ENCODE data around the gene MCTP1. TPM values are rescaled to one million over a fixed set of nuclear protein-coding genes. Genes with fewer than 3 reads are reported as not detected.

The MCTP1 gene
- total and polyA plus RNA-seq, 2 experiments from 2014 or later: 1.3 to 5.7 TPM

DNA sequence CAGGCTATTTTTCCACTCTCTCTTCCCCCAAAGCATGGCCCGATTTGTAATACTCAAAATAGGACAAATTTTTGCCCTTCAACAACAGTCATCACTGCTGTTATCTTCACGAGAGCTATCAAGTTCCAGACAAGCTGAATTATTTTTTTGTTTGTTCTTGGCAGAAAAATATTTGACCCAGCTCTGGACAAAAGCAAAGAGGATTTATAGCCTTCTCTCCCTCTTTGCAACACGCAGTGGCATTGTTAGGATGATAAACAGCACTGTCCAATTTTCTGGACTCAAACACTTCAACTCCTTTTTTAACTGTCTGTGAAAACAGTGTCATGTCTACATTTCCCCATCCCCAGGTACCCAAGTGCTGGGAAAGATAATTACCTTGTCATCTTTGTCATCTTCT, 506.2 kb downstream of the MCTP1 start:
- H3K4me3 ChIP-seq: no peak overlapping the region
- DNase-seq (ENCODE audit: low spot score): no peak
- H3K36me3 ChIP-seq (replicated peaks; ENCODE audit: insufficient read depth, low read depth): no peaks in the 10 kb centered on the region
- no peaks in the 10 kb centered on the region for H3K9me2 ChIP-seq (replicated peaks; ENCODE audit: insufficient read depth)
- no peak overlapping the region for H3K4me2 ChIP-seq
- no peak overlapping the region for H3K27ac ChIP-seq
- no peaks in the 10 kb centered on the region for H3K27me3 ChIP-seq
- no peaks in the 10 kb centered on the region for H3K4me1 ChIP-seq (ENCODE audit: insufficient read depth)
- H4K20me1 ChIP-seq (ENCODE audit: insufficient read depth, poor library complexity, severe bottlenecking): no peaks in the 10 kb centered on the region
- H2AFZ ChIP-seq: no peak overlapping the region
- no peaks in the 10 kb centered on the region for H3K9me3 ChIP-seq (ENCODE audit: low read depth)
- no peak for TF ChIP-seq EZH2 (IDR thresholded peaks at IDR 0.05; ENCODE audit: borderline replicate concordance)
- TF ChIP-seq, protein P1, sequence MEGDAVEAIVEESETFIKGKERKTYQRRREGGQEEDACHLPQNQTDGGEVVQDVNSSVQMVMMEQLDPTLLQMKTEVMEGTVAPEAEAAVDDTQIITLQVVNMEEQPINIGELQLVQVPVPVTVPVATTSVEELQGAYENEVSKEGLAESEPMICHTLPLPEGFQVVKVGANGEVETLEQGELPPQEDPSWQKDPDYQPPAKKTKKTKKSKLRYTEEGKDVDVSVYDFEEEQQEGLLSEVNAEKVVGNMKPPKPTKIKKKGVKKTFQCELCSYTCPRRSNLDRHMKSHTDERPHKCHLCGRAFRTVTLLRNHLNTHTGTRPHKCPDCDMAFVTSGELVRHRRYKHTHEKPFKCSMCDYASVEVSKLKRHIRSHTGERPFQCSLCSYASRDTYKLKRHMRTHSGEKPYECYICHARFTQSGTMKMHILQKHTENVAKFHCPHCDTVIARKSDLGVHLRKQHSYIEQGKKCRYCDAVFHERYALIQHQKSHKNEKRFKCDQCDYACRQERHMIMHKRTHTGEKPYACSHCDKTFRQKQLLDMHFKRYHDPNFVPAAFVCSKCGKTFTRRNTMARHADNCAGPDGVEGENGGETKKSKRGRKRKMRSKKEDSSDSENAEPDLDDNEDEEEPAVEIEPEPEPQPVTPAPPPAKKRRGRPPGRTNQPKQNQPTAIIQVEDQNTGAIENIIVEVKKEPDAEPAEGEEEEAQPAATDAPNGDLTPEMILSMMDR (IDR thresholded peaks at IDR 0.05; ENCODE audit: poor library complexity): no peak
- TF ChIP-seq EZH2phosphoT487 (IDR thresholded peaks at IDR 0.05; ENCODE audit: low read depth, severe bottlenecking, unreplicated experiment): no peak
- no peaks in the 10 kb centered on the region for H3K79me2 ChIP-seq
- 61% methylated on average over 3 of the region's 3 CpGs for WGBS (ENCODE audit: low lambda C conversion rate, missing lambda C conversion rate)

DNA sequence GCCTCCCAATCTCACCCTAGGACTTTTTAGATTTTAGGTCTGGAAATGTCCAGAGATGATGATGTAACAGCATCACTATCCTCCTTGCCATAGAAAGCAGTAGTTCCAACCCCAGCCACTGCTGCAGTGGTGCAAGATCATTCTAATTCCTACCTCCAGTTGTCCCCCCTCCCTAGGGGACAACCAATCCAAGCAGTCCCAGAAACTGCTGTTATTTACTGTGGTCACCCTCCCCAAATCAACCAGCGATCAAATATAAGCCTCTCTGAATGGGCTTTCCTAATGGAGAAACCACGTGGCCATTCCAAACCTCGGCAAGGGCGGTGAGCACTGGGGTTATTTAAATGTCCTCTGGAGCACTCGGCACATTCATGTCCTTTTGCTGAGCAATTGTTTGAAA, 506.6 kb downstream of the MCTP1 start:
- no peak overlapping the region for H3K4me2 ChIP-seq
- H3K36me3 ChIP-seq (replicated peaks; ENCODE audit: insufficient read depth, low read depth): no peaks in the 10 kb centered on the region
- no peak overlapping the region for H2AFZ ChIP-seq
- no peak overlapping the region for H3K27ac ChIP-seq
- H3K27me3 ChIP-seq: no peaks in the 10 kb centered on the region
- H3K79me2 ChIP-seq: no peaks in the 10 kb centered on the region
- H3K9me2 ChIP-seq (replicated peaks; ENCODE audit: insufficient read depth): no peaks in the 10 kb centered on the region
- H3K4me1 ChIP-seq (ENCODE audit: insufficient read depth): no peaks in the 10 kb centered on the region
- no peak overlapping the region for H3K4me3 ChIP-seq
- no peak for TF ChIP-seq EZH2phosphoT487 (IDR thresholded peaks at IDR 0.05; ENCODE audit: low read depth, severe bottlenecking, unreplicated experiment)
- no peak for TF ChIP-seq EZH2 (IDR thresholded peaks at IDR 0.05; ENCODE audit: borderline replicate concordance)
- TF ChIP-seq, protein P1 (IDR thresholded peaks at IDR 0.05; ENCODE audit: poor library complexity): no peak
- H3K9me3 ChIP-seq (ENCODE audit: low read depth): no peaks in the 10 kb centered on the region
- WGBS (ENCODE audit: low lambda C conversion rate, missing lambda C conversion rate): 82% methylated on average over 5 of the region's 5 CpGs
- no peak for DNase-seq (ENCODE audit: low spot score)
- H4K20me1 ChIP-seq (ENCODE audit: insufficient read depth, poor library complexity, severe bottlenecking): no peaks in the 10 kb centered on the region

DNA sequence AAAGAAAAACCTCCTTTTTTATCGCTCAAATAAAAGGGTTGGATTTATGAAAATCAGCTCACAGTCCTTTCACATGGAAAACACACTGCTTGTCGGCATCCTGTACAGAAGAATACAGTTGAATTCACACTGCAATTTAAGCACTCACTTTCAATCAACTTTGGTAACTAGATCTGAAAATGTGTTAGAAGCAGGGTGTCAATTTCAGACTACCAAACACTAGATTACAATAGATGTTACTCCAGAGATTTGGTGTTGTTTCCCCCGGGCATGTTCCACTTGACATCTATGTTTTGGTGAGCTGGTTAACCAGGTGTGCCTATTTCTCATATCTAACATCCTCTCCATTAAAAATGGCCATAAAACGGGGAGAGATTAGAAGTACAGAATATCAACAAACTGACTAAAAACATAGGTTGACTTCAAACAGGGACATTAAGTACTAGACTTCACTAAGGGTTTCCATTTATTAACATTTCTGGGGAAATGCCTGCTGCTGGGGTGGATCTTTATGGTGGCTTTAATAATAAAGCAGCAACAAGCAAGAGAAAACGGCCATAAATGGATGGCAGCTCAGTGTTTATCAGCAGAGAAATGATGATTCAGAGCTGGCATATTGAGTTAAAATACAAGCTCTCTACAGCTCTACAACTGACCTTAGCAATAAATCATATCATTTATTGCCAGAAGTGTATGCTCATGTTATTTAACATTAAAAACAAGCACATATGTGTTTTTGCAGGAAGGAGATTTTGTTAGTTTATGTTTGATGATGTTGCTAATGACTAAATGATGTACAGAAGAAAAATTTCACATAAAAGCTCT, 507.6 kb downstream of the MCTP1 start:
- Histone ChIP-seq H2AFZ (no peak overlapping the region), H3K4me1 (ENCODE audit: insufficient read depth) (no peaks in the 10 kb centered on the region), H3K4me2 (no peak overlapping the region), H3K4me3 (no peak overlapping the region), H3K9me2 (replicated peaks; ENCODE audit: insufficient read depth) (no peaks in the 10 kb centered on the region), H3K9me3 (ENCODE audit: low read depth) (no peaks in the 10 kb centered on the region), H3K27me3 (no peaks in the 10 kb centered on the region), H3K79me2 (no peaks in the 10 kb centered on the region), H3K27ac (no peak overlapping the region), H3K36me3 (replicated peaks; ENCODE audit: insufficient read depth, low read depth) (no peaks in the 10 kb centered on the region), H4K20me1 (ENCODE audit: insufficient read depth, poor library complexity, severe bottlenecking) (no peaks in the 10 kb centered on the region)
- TF ChIP-seq EZH2 (IDR thresholded peaks at IDR 0.05; ENCODE audit: borderline replicate concordance) (no peak), EZH2phosphoT487 (IDR thresholded peaks at IDR 0.05; ENCODE audit: low read depth, severe bottlenecking, unreplicated experiment) (no peak)
- TF ChIP-seq, protein P1 (IDR thresholded peaks at IDR 0.05; ENCODE audit: poor library complexity): no peak
- no peak for DNase-seq (ENCODE audit: low spot score)
- 49% methylated on average over 5 of the region's 5 CpGs for WGBS (ENCODE audit: low lambda C conversion rate, missing lambda C conversion rate)

Data from hepatocyte (in vitro differentiated cells).